Measurements from ENCODE around the gene DHRSX. TPM values are rescaled to one million over a fixed set of nuclear protein-coding genes. Genes with fewer than 3 reads are reported as not detected.
"Not testable (repeated sequence)": the region's sequence is repeated elsewhere in the genome, so short reads cannot be mapped to it uniquely, and the experiment has no call there.

The DHRSX gene
- total RNA-seq, 4 donors from 2014 or later, result 19.9 to 36.5 (median 24.2) TPM

DNA sequence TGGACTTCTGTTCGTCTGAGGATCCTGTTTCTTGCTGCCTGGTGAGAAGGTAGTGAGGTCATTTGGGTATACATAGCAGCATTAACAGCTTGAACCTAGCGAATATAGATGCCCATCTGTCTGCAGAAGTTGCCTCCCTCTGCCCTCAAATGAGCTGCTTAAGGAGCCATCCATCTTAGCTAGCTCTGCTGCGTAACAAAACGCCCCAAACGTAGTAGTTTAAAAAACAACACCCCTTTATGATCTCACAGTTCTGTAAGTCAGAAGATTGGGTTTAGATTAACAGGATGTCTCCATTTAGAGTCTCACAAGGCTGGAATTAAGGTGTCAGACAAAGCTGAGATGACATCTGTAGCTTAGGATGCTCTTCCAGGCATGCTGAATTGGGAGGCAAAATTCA lies 185.3 kb downstream of the DHRSX start:
- 89 to 94% methylated on average over 5 of the region's 5 CpGs for WGBS, 2 donors
- Histone ChIP-seq H3K9me3 (no peaks in the 10 kb centered on the region), H3K27ac (no peak overlapping the region), H3K4me1 (peaks cover 5 to 16% of the 10 kb centered on the region in 2 donors), H3K4me3 (replicated peaks in 1 of 3) (no peak overlapping the region), H3K36me3 (no peaks in the 10 kb centered on the region), H3K27me3 (no peaks in the 10 kb centered on the region)
- DNase-seq, result no peak
- TF ChIP-seq POLR2A (IDR thresholded peaks at IDR 0.05), result no peak
- TF ChIP-seq, protein P1, sequence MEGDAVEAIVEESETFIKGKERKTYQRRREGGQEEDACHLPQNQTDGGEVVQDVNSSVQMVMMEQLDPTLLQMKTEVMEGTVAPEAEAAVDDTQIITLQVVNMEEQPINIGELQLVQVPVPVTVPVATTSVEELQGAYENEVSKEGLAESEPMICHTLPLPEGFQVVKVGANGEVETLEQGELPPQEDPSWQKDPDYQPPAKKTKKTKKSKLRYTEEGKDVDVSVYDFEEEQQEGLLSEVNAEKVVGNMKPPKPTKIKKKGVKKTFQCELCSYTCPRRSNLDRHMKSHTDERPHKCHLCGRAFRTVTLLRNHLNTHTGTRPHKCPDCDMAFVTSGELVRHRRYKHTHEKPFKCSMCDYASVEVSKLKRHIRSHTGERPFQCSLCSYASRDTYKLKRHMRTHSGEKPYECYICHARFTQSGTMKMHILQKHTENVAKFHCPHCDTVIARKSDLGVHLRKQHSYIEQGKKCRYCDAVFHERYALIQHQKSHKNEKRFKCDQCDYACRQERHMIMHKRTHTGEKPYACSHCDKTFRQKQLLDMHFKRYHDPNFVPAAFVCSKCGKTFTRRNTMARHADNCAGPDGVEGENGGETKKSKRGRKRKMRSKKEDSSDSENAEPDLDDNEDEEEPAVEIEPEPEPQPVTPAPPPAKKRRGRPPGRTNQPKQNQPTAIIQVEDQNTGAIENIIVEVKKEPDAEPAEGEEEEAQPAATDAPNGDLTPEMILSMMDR (IDR thresholded peaks at IDR 0.05), result no peak
- intact Hi-C loops (cut with DNase I), result no loop called here

DNA sequence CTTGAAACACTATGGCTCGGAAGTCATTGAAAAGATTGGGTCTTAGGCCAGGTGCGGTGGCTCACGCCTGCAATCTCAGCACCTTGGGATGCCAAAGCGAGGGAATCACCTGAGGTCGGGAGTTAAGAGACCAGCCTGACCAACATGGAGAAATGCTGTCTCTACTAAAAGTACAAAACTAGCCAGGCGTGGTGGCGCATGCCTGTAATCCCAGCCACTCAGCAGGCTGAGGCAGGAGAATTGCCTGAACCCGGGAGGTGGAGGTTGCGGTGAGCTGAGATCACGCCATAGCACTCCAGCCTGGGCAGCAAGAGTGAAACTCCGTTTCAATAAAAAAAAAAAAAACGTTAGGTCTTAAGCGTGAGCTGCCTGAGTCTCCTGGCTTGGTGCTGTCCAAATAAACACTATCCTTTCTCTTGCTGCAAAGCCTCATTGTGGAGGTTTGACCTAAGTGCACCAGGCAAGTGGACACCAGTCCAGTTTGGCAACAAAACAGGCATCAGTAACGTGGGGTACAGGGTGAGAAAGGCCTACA lies 185.9 kb downstream of the DHRSX start:
- Histone ChIP-seq H3K4me3 (replicated peaks in 1 of 3) (no peak overlapping the region), H3K36me3 (no peaks in the 10 kb centered on the region), H3K27ac (no peak overlapping the region), H3K9me3 (no peaks in the 10 kb centered on the region), H3K27me3 (no peaks in the 10 kb centered on the region), H3K4me1 (peaks cover 5 to 16% of the 10 kb centered on the region in 2 donors)
- peak; percentile 68 to 78 for DNase-seq
- TF ChIP-seq POLR2A (IDR thresholded peaks at IDR 0.05), result peak in 1 of 2 donors; percentile 10
- TF ChIP-seq, protein P1 (IDR thresholded peaks at IDR 0.05), result no peak
- intact Hi-C loops (cut with DNase I), result no loop called here
- 28 to 43% methylated on average over 14 of the region's 14 CpGs for WGBS, 2 donors

DNA sequence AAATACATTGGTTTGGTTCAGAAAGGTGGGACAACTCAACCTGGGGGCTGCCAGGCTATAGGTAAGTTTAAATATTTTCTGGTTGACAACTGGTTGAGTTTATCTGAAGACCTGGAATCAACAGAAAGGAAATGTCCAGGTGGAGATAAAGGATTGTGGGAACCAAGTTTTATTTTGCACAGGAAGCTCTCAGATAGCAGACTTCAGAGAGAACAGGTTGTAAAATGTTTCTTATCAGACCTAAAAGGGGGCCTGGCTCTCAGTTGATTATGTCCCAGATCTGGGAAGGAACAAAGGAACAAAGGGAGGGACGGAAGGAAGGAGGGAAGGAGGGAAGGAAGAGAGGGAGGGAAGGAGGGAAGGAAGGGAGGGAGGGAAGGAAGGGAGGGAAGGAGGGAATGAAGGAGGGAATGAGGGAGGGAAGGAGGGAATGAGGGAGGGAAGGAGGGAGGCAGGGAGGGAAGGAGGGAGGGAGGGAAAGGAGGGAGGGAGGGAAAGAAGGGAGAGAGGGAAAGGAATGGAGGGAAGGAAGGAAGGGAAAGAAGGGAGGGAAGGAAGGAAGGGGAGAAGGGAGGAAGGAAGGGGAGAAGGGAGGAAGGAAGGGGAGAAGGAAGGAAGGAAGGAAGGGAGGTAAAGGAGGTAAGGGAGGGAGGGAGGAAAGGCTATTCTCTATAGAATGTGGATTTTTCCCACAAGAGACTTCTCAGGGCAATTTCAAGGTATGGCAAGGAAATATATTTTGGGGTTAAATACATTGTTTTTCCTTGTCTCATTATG lies 186.7 kb downstream of the DHRSX start:
- intact Hi-C loops (cut with DNase I), result no loop called here
- no peaks in the 10 kb centered on the region for H3K9me3 ChIP-seq
- DNase-seq, result no peak
- peaks cover 5 to 16% of the 10 kb centered on the region in 2 donors for H3K4me1 ChIP-seq
- 86 to 94% methylated on average over 1 of the region's 1 CpG for WGBS, 2 donors
- H3K27ac ChIP-seq, result no peak overlapping the region
- TF ChIP-seq POLR2A (IDR thresholded peaks at IDR 0.05), result no peak
- TF ChIP-seq, protein P1 (IDR thresholded peaks at IDR 0.05), result no peak
- H3K4me3 ChIP-seq (replicated peaks in 1 of 3), result no peak overlapping the region
- H3K27me3 ChIP-seq, result no peaks in the 10 kb centered on the region
- H3K36me3 ChIP-seq, result no peaks in the 10 kb centered on the region

- intact Hi-C loops (cut with DNase I); DNase-seq; H3K9me3 ChIP-seq; H3K27me3 ChIP-seq; H3K36me3 ChIP-seq; H3K4me3 ChIP-seq (replicated peaks in 1 of 3); H3K27ac ChIP-seq: not testable (repeated sequence)
- WGBS, 2 donors, result 50 to 59% methylated on average over 5 of the region's 5 CpGs
- H3K4me1 ChIP-seq, result peaks cover 5 to 16% of the 10 kb centered on the region in 2 donors
Observed at GRCh38 chrX:2312061-2312591, 188.7 kb downstream of the DHRSX start.

DNA sequence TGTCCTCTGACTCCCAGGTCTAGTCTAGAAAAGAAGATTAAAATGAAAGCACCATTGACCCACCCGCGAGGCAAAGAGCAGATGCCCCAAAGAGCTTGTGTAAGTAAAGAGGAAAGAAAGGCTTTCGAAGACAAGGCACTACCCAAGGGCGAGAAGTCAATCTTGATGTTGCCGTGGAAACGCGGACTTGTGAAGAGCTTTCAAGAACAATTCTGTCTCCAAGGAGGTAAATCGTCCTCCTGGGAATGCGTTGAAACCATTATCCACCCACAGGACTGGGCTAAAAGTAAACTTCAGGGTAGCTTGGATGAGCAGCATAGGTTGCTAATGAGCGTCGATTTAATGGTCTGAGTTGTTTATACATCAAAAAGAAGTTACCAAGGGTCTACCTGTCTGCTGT lies 189.3 kb downstream of the DHRSX start:
- TF ChIP-seq POLR2A (IDR thresholded peaks at IDR 0.05), result no peak
- TF ChIP-seq, protein P1 (IDR thresholded peaks at IDR 0.05), result no peak
- H3K4me1 ChIP-seq, result peaks cover 5 to 13% of the 10 kb centered on the region in 2 donors
- H3K27me3 ChIP-seq, result no peaks in the 10 kb centered on the region
- DNase-seq, result peak; percentile 75 to 77
- intact Hi-C loops (cut with DNase I), result no loop called here
- H3K27ac ChIP-seq, result no peak overlapping the region
- H3K9me3 ChIP-seq, result no peaks in the 10 kb centered on the region
- no peak overlapping the region for H3K4me3 ChIP-seq (replicated peaks in 1 of 3)
- WGBS, 2 donors, result 24 to 26% methylated on average over 11 of the region's 11 CpGs
- H3K36me3 ChIP-seq, result no peaks in the 10 kb centered on the region

All from thyroid gland (tissue), 4 donors.